ENCODE data around the gene COX8A. TPM values are rescaled to one million over a fixed set of nuclear protein-coding genes. Genes with fewer than 3 reads are reported as not detected.

COX8A gene
- total and polyA plus RNA-seq, 4 donors, result 149 to 779 (median 514) TPM

- Histone ChIP-seq H3K4me3 (peak overlapping the region; percentile 97), H3K27me3 (ENCODE audit: control insufficient read depth in 3 of 3, insufficient read depth in 3 of 3, low read length in 2 of 3) (no peaks in the 10 kb centered on the region), H3K36me3 (ENCODE audit: control insufficient read depth in 4 of 4, insufficient read depth in 4 of 4, low read length in 4 of 4) (peaks cover 7 to 23% (median 18%) of the 10 kb centered on the region in 4 donors), H3K4me1 (ENCODE audit: control insufficient read depth in 5 of 5, insufficient read depth in 5 of 5, low read length in 5 of 5) (peaks cover 0 to 15% (median 10%) of the 10 kb centered on the region in 5 donors), H3K9me3 (ENCODE audit: control insufficient read depth in 4 of 4, insufficient read depth in 3 of 4, low read length in 3 of 4) (no peaks in the 10 kb centered on the region), H3K9ac (ENCODE audit: insufficient read depth in 1 of 2, low read length in 2 of 2) (peak overlapping the region; percentile 24 to 55), H3K27ac (ENCODE audit: low read depth in 1 of 2, low read length in 1 of 2) (peak overlapping the region; percentile 74 to 96)
- ATAC-seq (ENCODE audit: insufficient read depth, low FRiP score) (no peak), DNase-seq (no peak)
- no peak for TF ChIP-seq CTCF (IDR thresholded peaks at IDR 0.05; ENCODE audit: control extremely low read depth, extremely low read depth)
- 39 to 53% methylated on average over 24 to 25 of the region's 25 CpGs for WGBS, 2 donors
These were observed 12.6 kb downstream of the COX8A start for GRCh38 chr11:63986932-63987513.

GRCh38 chr11:63991558-63991957 lies 17.1 kb downstream of the COX8A start:
- H3K9me3 ChIP-seq (ENCODE audit: control insufficient read depth in 4 of 4, insufficient read depth in 3 of 4, low read length in 3 of 4), result peaks cover 0 to under 1% (median 0%) of the 10 kb centered on the region in 4 donors
- ATAC-seq (ENCODE audit: insufficient read depth, low FRiP score) (no peak), DNase-seq (no peak)
- H3K27me3 ChIP-seq (ENCODE audit: control insufficient read depth in 3 of 3, insufficient read depth in 3 of 3, low read length in 2 of 3), result no peaks in the 10 kb centered on the region
- 94 to 95% methylated on average over 10 of the region's 10 CpGs for WGBS, 2 donors
- H3K9ac ChIP-seq (ENCODE audit: insufficient read depth in 1 of 2, low read length in 2 of 2), result no peak overlapping the region
- TF ChIP-seq CTCF (IDR thresholded peaks at IDR 0.05; ENCODE audit: control extremely low read depth, extremely low read depth), result no peak
- no peak overlapping the region for H3K4me3 ChIP-seq
- peaks cover 10 to 40% (median 26%) of the 10 kb centered on the region in 4 donors for H3K36me3 ChIP-seq (ENCODE audit: control insufficient read depth in 4 of 4, insufficient read depth in 4 of 4, low read length in 4 of 4)
- peaks cover 0 to 9% (median 6%) of the 10 kb centered on the region in 5 donors for H3K4me1 ChIP-seq (ENCODE audit: control insufficient read depth in 5 of 5, insufficient read depth in 5 of 5, low read length in 5 of 5)
- H3K27ac ChIP-seq (ENCODE audit: low read depth in 1 of 2, low read length in 1 of 2), result no peak overlapping the region

- TF ChIP-seq CTCF (IDR thresholded peaks at IDR 0.05; ENCODE audit: control extremely low read depth, extremely low read depth), result no peak
- H3K27me3 ChIP-seq (ENCODE audit: control insufficient read depth in 3 of 3, insufficient read depth in 3 of 3, low read length in 2 of 3), result no peaks in the 10 kb centered on the region
- H3K27ac ChIP-seq (ENCODE audit: low read depth in 1 of 2, low read length in 1 of 2), result no peak overlapping the region
- peaks cover 0 to 3% (median 0%) of the 10 kb centered on the region in 4 donors for H3K9me3 ChIP-seq (ENCODE audit: control insufficient read depth in 4 of 4, insufficient read depth in 3 of 4, low read length in 3 of 4)
- ATAC-seq (ENCODE audit: insufficient read depth, low FRiP score) (no peak), DNase-seq (no peak)
- no peak overlapping the region for H3K4me3 ChIP-seq
- peaks cover 18 to 55% (median 29%) of the 10 kb centered on the region in 4 donors for H3K36me3 ChIP-seq (ENCODE audit: control insufficient read depth in 4 of 4, insufficient read depth in 4 of 4, low read length in 4 of 4)
- 91 to 97% methylated on average over 5 of the region's 5 CpGs for WGBS, 2 donors
- no peak overlapping the region for H3K9ac ChIP-seq (ENCODE audit: insufficient read depth in 1 of 2, low read length in 2 of 2)
- peaks cover 0 to 3% (median 0%) of the 10 kb centered on the region in 5 donors for H3K4me1 ChIP-seq (ENCODE audit: control insufficient read depth in 5 of 5, insufficient read depth in 5 of 5, low read length in 5 of 5)
These were observed 18.7 kb downstream of the COX8A start for GRCh38 chr11:63993100-63993499.

Measured in lung (tissue), 12 donors.